ENCODE data around the gene ALG12. TPM values are rescaled to one million over a fixed set of nuclear protein-coding genes. Genes with fewer than 3 reads are reported as not detected.

Gene ALG12
- total RNA-seq, 1 donor: 6.8 TPM

GRCh38 chr22:49885281-49885680 is 33.0 kb downstream of the ALG12 start:
- Histone ChIP-seq H3K9me3 (ENCODE audit: low read depth, low read length) (no peaks in the 10 kb centered on the region), H3K4me1 (ENCODE audit: insufficient read depth, low read length) (peaks cover 2% of the 10 kb centered on the region), H3K4me3 (ENCODE audit: low read length) (no peak overlapping the region), H3K27me3 (ENCODE audit: insufficient read depth, low read length) (no peaks in the 10 kb centered on the region)

GRCh38 chr22:49884503-49885260 is 33.6 kb downstream of the ALG12 start:
- no peaks in the 10 kb centered on the region for H3K9me3 ChIP-seq (ENCODE audit: low read depth, low read length)
- H3K4me3 ChIP-seq (ENCODE audit: low read length): no peak overlapping the region
- peaks cover 6% of the 10 kb centered on the region for H3K4me1 ChIP-seq (ENCODE audit: insufficient read depth, low read length)
- H3K27me3 ChIP-seq (ENCODE audit: insufficient read depth, low read length): no peaks in the 10 kb centered on the region

GRCh38 chr22:49884075-49884474 is 34.2 kb downstream of the ALG12 start:
- Histone ChIP-seq H3K9me3 (ENCODE audit: low read depth, low read length) (no peaks in the 10 kb centered on the region), H3K4me1 (ENCODE audit: insufficient read depth, low read length) (peaks cover 6% of the 10 kb centered on the region), H3K27me3 (ENCODE audit: insufficient read depth, low read length) (no peaks in the 10 kb centered on the region), H3K4me3 (ENCODE audit: low read length) (no peak overlapping the region)

- no peak overlapping the region for H3K4me3 ChIP-seq (ENCODE audit: low read length)
- no peaks in the 10 kb centered on the region for H3K27me3 ChIP-seq (ENCODE audit: insufficient read depth, low read length)
- H3K4me1 ChIP-seq (ENCODE audit: insufficient read depth, low read length): peaks cover 6% of the 10 kb centered on the region
- H3K9me3 ChIP-seq (ENCODE audit: low read depth, low read length): no peaks in the 10 kb centered on the region
Observed at GRCh38 chr22:49883294-49883640, 35.0 kb downstream of the ALG12 start.

- Histone ChIP-seq H3K9me3 (ENCODE audit: low read depth, low read length) (no peaks in the 10 kb centered on the region), H3K4me1 (ENCODE audit: insufficient read depth, low read length) (peaks cover 6% of the 10 kb centered on the region)
Observed at GRCh38 chr22:49882519-49883293, 35.5 kb downstream of the ALG12 start.

GRCh38 chr22:49881856-49882255 is 36.4 kb downstream of the ALG12 start:
- Histone ChIP-seq H3K4me3 (ENCODE audit: low read length) (no peak overlapping the region), H3K4me1 (ENCODE audit: insufficient read depth, low read length) (peaks cover 6% of the 10 kb centered on the region), H3K27me3 (ENCODE audit: insufficient read depth, low read length) (no peaks in the 10 kb centered on the region), H3K9me3 (ENCODE audit: low read depth, low read length) (no peaks in the 10 kb centered on the region)

More at GRCh38 chr22:49882519-49883293, 35.5 kb downstream of the ALG12 start:
- no peak overlapping the region for H3K4me3 ChIP-seq (ENCODE audit: low read length)
- no peaks in the 10 kb centered on the region for H3K27me3 ChIP-seq (ENCODE audit: insufficient read depth, low read length)

GRCh38 chr22:49880281-49880680 is 38.0 kb downstream of the ALG12 start:
- Histone ChIP-seq H3K9me3 (ENCODE audit: low read depth, low read length) (no peaks in the 10 kb centered on the region), H3K27me3 (ENCODE audit: insufficient read depth, low read length) (no peaks in the 10 kb centered on the region), H3K4me3 (ENCODE audit: low read length) (no peak overlapping the region), H3K4me1 (ENCODE audit: insufficient read depth, low read length) (peaks cover 6% of the 10 kb centered on the region)

- Histone ChIP-seq H3K9me3 (ENCODE audit: low read depth, low read length) (no peaks in the 10 kb centered on the region), H3K27me3 (ENCODE audit: insufficient read depth, low read length) (no peaks in the 10 kb centered on the region), H3K4me1 (ENCODE audit: insufficient read depth, low read length) (peaks cover 6% of the 10 kb centered on the region), H3K4me3 (ENCODE audit: low read length) (no peak overlapping the region)
Observed at GRCh38 chr22:49879871-49880270, 38.4 kb downstream of the ALG12 start.

GRCh38 chr22:49878206-49878605 is 40.0 kb downstream of the ALG12 start:
- H3K4me1 ChIP-seq (ENCODE audit: insufficient read depth, low read length): peaks cover 6% of the 10 kb centered on the region
- no peaks in the 10 kb centered on the region for H3K27me3 ChIP-seq (ENCODE audit: insufficient read depth, low read length)
- no peaks in the 10 kb centered on the region for H3K9me3 ChIP-seq (ENCODE audit: low read depth, low read length)
- H3K4me3 ChIP-seq (ENCODE audit: low read length): no peak overlapping the region

GRCh38 chr22:49877642-49878041 is 40.6 kb downstream of the ALG12 start:
- H3K4me3 ChIP-seq (ENCODE audit: low read length): no peak overlapping the region
- peaks cover 6% of the 10 kb centered on the region for H3K4me1 ChIP-seq (ENCODE audit: insufficient read depth, low read length)
- no peaks in the 10 kb centered on the region for H3K9me3 ChIP-seq (ENCODE audit: low read depth, low read length)
- H3K27me3 ChIP-seq (ENCODE audit: insufficient read depth, low read length): no peaks in the 10 kb centered on the region

GRCh38 chr22:49873228-49873940 is 44.9 kb downstream of the ALG12 start:
- H3K4me1 ChIP-seq (ENCODE audit: insufficient read depth, low read length): peaks cover 16% of the 10 kb centered on the region
- no peaks in the 10 kb centered on the region for H3K27me3 ChIP-seq (ENCODE audit: insufficient read depth, low read length)
- H3K4me3 ChIP-seq (ENCODE audit: low read length): no peak overlapping the region
- peaks cover 4% of the 10 kb centered on the region for H3K9me3 ChIP-seq (ENCODE audit: low read depth, low read length)

GRCh38 chr22:49872347-49872746 is 45.9 kb downstream of the ALG12 start:
- Histone ChIP-seq H3K4me3 (ENCODE audit: low read length) (no peak overlapping the region), H3K4me1 (ENCODE audit: insufficient read depth, low read length) (peaks cover 24% of the 10 kb centered on the region)

GRCh38 chr22:49871482-49871881 is 46.8 kb downstream of the ALG12 start:
- peaks cover 7% of the 10 kb centered on the region for H3K9me3 ChIP-seq (ENCODE audit: low read depth, low read length)

More at GRCh38 chr22:49872347-49872746, 45.9 kb downstream of the ALG12 start:
- Histone ChIP-seq H3K27me3 (ENCODE audit: insufficient read depth, low read length) (no peaks in the 10 kb centered on the region), H3K9me3 (ENCODE audit: low read depth, low read length) (peaks cover 4% of the 10 kb centered on the region)

GRCh38 chr22:49869845-49870712 is 48.2 kb downstream of the ALG12 start:
- H3K9me3 ChIP-seq (ENCODE audit: low read depth, low read length): peaks cover 13% of the 10 kb centered on the region
- peaks cover 27% of the 10 kb centered on the region for H3K4me1 ChIP-seq (ENCODE audit: insufficient read depth, low read length)
- no peaks in the 10 kb centered on the region for H3K27me3 ChIP-seq (ENCODE audit: insufficient read depth, low read length)
- no peak overlapping the region for H3K4me3 ChIP-seq (ENCODE audit: low read length)

More at GRCh38 chr22:49871482-49871881, 46.8 kb downstream of the ALG12 start:
- Histone ChIP-seq H3K4me3 (ENCODE audit: low read length) (no peak overlapping the region), H3K4me1 (ENCODE audit: insufficient read depth, low read length) (peaks cover 27% of the 10 kb centered on the region), H3K27me3 (ENCODE audit: insufficient read depth, low read length) (no peaks in the 10 kb centered on the region)
